ENCODE results near the gene ATP6V1B1.

DNA sequence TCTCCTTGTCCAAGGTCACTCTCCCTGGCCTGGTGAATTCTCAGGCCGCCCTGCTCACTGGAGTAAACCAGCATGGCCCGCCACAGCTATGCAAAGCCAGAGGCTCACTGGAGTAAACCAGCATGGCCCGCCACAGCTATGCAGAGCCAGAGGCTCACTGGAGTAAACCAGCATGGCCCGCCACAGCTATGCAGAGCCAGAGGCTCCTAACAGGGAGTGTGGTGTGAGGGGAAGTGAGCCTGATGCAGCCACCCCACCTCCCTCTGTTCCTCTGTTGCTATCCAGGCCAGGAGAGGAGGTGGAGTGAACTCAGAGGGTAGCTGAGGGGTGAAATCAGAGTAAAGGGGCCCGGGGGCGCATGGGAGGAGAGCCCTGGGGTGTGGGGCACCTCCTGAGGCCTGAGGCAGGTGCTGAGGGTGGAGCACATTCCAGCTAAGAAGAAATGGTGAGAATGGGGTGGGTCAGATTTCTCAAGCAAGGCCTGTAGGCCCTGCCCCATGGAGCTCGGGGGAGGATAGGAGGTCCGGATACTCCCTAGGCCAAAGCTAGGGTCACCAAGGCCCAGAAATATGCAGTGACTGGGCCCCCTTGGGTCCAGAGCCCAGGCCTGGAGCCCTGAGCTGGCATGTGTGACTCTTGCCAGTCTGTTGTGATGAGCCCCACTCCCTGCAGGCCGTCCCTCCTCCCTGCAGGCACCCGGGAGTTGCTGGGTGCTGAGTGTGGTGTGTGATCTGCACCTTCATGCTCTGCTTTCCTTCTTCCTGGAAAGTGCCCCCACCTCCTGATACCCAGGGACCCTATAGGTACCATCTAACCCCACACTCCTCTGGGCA lies 1.5 kb downstream of the ATP6V1B1 start:
- TF ChIP-seq EZH2 (IDR thresholded peaks at IDR 0.05): no peak
- TF ChIP-seq POLR2AphosphoS5 (IDR thresholded peaks at IDR 0.05; ENCODE audit: borderline replicate concordance, low read depth, low read length): no peak
